Measurements from ENCODE around the gene NUCB2. TPM values are rescaled to one million over a fixed set of nuclear protein-coding genes. Genes with fewer than 3 reads are reported as not detected.

NUCB2 gene
- total RNA-seq, 4 donors from 2014 or later = 41.1 to 79.5 (median 47.5) TPM

DNA sequence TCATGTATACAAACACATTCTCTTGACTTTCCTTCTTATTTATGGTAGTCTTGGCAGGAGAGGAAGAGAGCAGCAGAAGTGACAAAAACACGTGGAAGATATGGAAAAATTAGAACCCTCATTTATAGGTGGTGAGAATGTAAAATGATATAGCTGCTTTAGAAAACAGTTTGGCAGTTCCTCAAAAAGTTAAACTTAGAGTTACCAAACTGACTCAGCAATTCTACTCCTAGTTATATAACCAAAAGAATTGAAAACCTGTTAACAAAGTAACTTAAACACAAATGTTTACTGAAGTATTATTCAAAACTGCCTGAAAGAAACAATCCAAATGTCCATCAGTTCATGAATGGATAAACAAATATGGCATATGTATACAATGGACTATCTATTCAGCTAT is 16.8 kb downstream of the NUCB2 start:
- peaks cover 0 to 39% of the 10 kb centered on the region in 2 donors for H3K36me3 ChIP-seq
- no peak for ATAC-seq
- H3K27ac ChIP-seq = no peak overlapping the region
- no peak overlapping the region for H3K4me3 ChIP-seq
- no peaks in the 10 kb centered on the region for H3K27me3 ChIP-seq
- TF ChIP-seq POLR2A (IDR thresholded peaks at IDR 0.05) (no peak), POLR2AphosphoS5 (IDR thresholded peaks at IDR 0.05) (no peak), EP300 (IDR thresholded peaks at IDR 0.05) (no peak)
- peaks cover 0 to 29% (median 0%) of the 10 kb centered on the region in 3 donors for H3K4me1 ChIP-seq
- H3K9me3 ChIP-seq = no peaks in the 10 kb centered on the region
- WGBS, 2 donors (ENCODE audit: low coverage in 1 of 2) = 9 to 11% methylated on average over 1 of the region's 1 CpG

DNA sequence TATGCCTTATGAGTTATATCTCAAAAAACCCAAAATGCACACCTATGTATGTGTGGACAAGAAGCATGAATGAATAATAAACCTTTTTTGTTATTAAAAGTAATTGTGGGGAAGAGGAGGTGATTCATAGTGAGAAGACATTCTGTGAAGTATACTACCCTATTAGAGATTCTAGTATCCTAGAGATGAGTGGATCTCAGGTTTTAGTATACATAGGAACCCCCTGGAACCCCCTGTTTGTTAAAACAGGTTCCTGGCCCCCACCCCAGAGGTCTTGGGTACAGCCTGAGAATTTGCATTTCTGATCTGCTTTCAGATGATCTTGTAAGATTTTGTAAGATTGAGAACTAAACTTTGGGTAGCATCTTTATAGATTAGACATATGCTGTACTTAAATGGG is 17.5 kb downstream of the NUCB2 start:
- no peak for ATAC-seq
- Histone ChIP-seq H3K36me3 (peaks cover 0 to 45% of the 10 kb centered on the region in 2 donors), H3K4me3 (no peak overlapping the region), H3K27ac (no peak overlapping the region), H3K27me3 (no peaks in the 10 kb centered on the region), H3K9me3 (no peaks in the 10 kb centered on the region), H3K4me1 (peaks cover 0 to 29% (median 0%) of the 10 kb centered on the region in 3 donors)
- TF ChIP-seq EP300 (IDR thresholded peaks at IDR 0.05) (no peak), POLR2AphosphoS5 (IDR thresholded peaks at IDR 0.05) (no peak), POLR2A (IDR thresholded peaks at IDR 0.05) (no peak)
- TF ChIP-seq, protein P1, sequence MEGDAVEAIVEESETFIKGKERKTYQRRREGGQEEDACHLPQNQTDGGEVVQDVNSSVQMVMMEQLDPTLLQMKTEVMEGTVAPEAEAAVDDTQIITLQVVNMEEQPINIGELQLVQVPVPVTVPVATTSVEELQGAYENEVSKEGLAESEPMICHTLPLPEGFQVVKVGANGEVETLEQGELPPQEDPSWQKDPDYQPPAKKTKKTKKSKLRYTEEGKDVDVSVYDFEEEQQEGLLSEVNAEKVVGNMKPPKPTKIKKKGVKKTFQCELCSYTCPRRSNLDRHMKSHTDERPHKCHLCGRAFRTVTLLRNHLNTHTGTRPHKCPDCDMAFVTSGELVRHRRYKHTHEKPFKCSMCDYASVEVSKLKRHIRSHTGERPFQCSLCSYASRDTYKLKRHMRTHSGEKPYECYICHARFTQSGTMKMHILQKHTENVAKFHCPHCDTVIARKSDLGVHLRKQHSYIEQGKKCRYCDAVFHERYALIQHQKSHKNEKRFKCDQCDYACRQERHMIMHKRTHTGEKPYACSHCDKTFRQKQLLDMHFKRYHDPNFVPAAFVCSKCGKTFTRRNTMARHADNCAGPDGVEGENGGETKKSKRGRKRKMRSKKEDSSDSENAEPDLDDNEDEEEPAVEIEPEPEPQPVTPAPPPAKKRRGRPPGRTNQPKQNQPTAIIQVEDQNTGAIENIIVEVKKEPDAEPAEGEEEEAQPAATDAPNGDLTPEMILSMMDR (IDR thresholded peaks at IDR 0.05) = no peak

DNA sequence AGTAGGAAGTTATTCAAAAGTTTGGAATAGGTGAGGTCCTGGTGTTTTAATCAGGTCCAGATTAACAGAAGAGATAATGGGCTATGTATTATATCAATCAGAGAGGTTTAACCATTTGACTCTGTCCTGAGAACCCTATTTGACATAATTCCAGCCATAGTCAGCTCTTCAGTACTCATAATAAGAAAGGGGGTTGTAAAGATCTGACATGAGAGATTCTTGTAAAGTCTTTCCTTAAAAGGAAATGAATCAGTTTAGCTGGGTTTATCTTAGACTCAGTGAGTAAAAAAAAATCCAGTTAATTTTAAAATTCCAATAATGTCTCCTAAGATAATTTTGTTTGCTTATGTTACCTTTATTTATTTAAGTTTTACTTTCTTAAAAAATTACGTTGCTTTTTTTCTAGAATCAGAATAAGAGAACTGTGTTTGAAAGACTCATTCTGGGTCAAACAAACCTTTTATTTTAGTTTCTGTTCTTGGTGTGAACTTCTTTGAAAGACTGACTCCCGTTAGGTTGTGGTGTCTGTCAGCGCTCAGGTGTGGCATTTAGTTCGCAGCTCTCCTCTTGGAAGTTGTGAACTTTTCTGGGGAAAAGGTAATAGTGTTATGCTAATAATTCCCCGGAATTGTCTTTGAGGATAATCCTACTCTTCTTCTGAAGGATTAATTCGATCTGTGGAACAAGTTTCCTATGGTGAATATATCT is 20.5 kb downstream of the NUCB2 start:
- no peaks in the 10 kb centered on the region for H3K27me3 ChIP-seq
- peaks cover 0 to 60% of the 10 kb centered on the region in 2 donors for H3K36me3 ChIP-seq
- no peak for ATAC-seq
- H3K4me1 ChIP-seq = peaks cover 0 to 16% (median 0%) of the 10 kb centered on the region in 3 donors
- no peaks in the 10 kb centered on the region for H3K9me3 ChIP-seq
- TF ChIP-seq POLR2AphosphoS5 (IDR thresholded peaks at IDR 0.05) (no peak), EP300 (IDR thresholded peaks at IDR 0.05) (no peak), POLR2A (IDR thresholded peaks at IDR 0.05) (no peak)
- TF ChIP-seq, protein P1 (IDR thresholded peaks at IDR 0.05) = no peak
- no peak overlapping the region for H3K27ac ChIP-seq
- 79 to 86% methylated on average over 6 of the region's 6 CpGs for WGBS, 2 donors (ENCODE audit: low coverage in 1 of 2)
- H3K4me3 ChIP-seq = no peak overlapping the region

DNA sequence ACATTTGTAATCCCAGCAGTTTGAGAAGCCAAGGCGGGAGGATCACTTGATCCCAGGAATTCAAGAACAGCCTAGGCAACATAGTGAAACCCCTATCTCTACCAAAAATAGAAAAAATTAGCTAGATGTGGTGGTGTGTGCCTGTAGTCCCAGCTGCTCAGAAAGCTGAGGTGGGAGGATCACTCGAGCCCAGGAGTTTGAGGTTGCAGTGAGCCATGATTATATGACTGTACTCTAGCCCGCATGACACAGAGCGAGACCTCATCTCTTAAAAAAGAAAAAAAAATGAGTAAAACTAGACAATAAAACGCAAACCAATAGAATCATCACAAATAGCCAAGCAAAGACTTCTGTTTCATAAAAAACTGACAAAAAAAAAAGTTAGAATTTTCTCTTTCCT is 21.8 kb downstream of the NUCB2 start:
- Histone ChIP-seq H3K27me3 (no peaks in the 10 kb centered on the region), H3K4me3 (no peak overlapping the region), H3K4me1 (peaks cover 0 to 6% (median 0%) of the 10 kb centered on the region in 3 donors), H3K36me3 (peaks cover 0 to 73% of the 10 kb centered on the region in 2 donors), H3K9me3 (no peaks in the 10 kb centered on the region), H3K27ac (no peak overlapping the region)
- no peak for TF ChIP-seq POLR2AphosphoS5 (IDR thresholded peaks at IDR 0.05)
- WGBS, 2 donors (ENCODE audit: low coverage in 1 of 2) = 95% methylated on average over 3 to 5 of the region's 5 CpGs
- ATAC-seq = no peak

DNA sequence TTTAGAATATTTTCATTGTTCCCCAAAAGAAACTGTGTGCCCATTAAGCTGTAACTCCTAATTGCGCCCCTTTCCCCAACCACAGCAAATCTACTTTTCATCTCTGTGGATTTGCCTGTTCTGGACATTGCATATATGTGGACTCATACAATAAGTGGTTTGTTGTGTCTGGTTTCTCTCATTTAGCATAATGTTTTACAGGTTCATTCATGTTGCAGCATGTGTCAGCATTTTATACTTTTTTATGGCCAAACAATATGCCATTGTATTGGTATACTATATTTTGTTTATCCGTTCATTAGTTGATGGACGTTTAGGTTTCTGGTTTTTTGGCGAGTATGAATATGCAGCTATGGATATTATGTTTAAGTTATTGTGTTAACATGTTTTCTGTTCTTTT is 23.8 kb downstream of the NUCB2 start:
- H3K27me3 ChIP-seq = no peaks in the 10 kb centered on the region
- peaks cover 0 to 88% of the 10 kb centered on the region in 2 donors for H3K36me3 ChIP-seq
- no peak for ATAC-seq
- no peak overlapping the region for H3K27ac ChIP-seq
- 79 to 85% methylated on average over 4 of the region's 4 CpGs for WGBS, 2 donors (ENCODE audit: low coverage in 1 of 2)
- no peak overlapping the region for H3K4me3 ChIP-seq
- no peaks in the 10 kb centered on the region for H3K9me3 ChIP-seq
- H3K4me1 ChIP-seq = no peaks in the 10 kb centered on the region
- TF ChIP-seq EP300 (IDR thresholded peaks at IDR 0.05) = no peak
- TF ChIP-seq, protein P1 (IDR thresholded peaks at IDR 0.05) = no peak
- no peak for TF ChIP-seq POLR2A (IDR thresholded peaks at IDR 0.05)
- TF ChIP-seq POLR2AphosphoS5 (IDR thresholded peaks at IDR 0.05) = no peak
